Stomach (tissue), 4 donors: ENCODE data around the gene HABP4.

Experiments used
- CTCF ChIP-seq, 7 experiments: fragments of 450-650 bp in 4 of 7; fragments of 200-600 bp in 3 of 7; sonication (generic) in 3 of 7; IDR thresholded peaks; one replicate each; pipeline ENCODE4 v1.5.1; 2016 to 2019; ENCODE audit warnings: antibody characterized with exemption in 7 of 7, control low read depth in 2 of 7, mild to moderate bottlenecking in 1 of 7
- EP300 ChIP-seq: sonication (generic); formaldehyde crosslinking; IDR thresholded peaks from one replicate; pipeline ENCODE4 v1.6.1; 2017; ENCODE audit warnings: antibody characterized with exemption
- POLR2A ChIP-seq, 4 donors: fragments of 450-650 bp; IDR thresholded peaks; one replicate each; pipeline ENCODE4 v1.6.1; 2016; ENCODE audit warnings: antibody characterized with exemption in 4 of 4, control low read depth in 2 of 4, mild to moderate bottlenecking in 1 of 4, moderate library complexity in 1 of 4
- POLR2AphosphoS5 ChIP-seq, 3 donors: sonication (generic); formaldehyde crosslinking; IDR thresholded peaks; one replicate each; pipeline ENCODE4 v1.6.1; 2016; ENCODE audit warnings: antibody characterized with exemption in 3 of 3

GRCh38 chr9:96524764-96525163 lies 74.8 kb downstream of the HABP4 start:
- TF ChIP-seq CTCF (IDR thresholded peaks at IDR 0.05) (no peak), POLR2A (IDR thresholded peaks at IDR 0.05) (no peak), POLR2AphosphoS5 (IDR thresholded peaks at IDR 0.05) (no peak), EP300 (no peak)
